Neural progenitor cell (in vitro differentiated cells): ENCODE measurements around the gene LPIN1. TPM values are rescaled to one million over a fixed set of nuclear protein-coding genes. Genes with fewer than 3 reads are reported as not detected.
A peak's percentile ranks its signal among the peaks of the same experiment; 100 is the strongest.

Experiments
- DNase-seq: peaks from one replicate; pipeline ENCODE4 v3.0.0-alpha.2; 2016; ENCODE audit warnings: low spot score
- H2AFZ ChIP-seq: fragments of 200-600 bp; sonication (generic); replicated peaks from 2 replicates; pipeline ENCODE4 v1.6.1; 2016; ENCODE audit warnings: antibody characterized with exemption
- H3F3A ChIP-seq: fragments of 200-600 bp; sonication (generic); 2 replicates; pipeline ENCODE4 v1.6.1; 2016; ENCODE audit warnings: antibody characterized with exemption, low read depth
- H3K27ac ChIP-seq: fragments of 200-600 bp; sonication (generic); 2 replicates; pipeline ENCODE4 v1.5.1; 2016; ENCODE audit warnings: mild to moderate bottlenecking
- H3K27me3 ChIP-seq: fragments of 200-600 bp; sonication (generic); 2 replicates; pipeline ENCODE4 v1.6.1; 2016; ENCODE audit warnings: mild to moderate bottlenecking, moderate library complexity
- H3K36me3 ChIP-seq: fragments of 200-600 bp; sonication (generic); 2 replicates; pipeline ENCODE4 v1.5.1; 2016
- H3K4me1 ChIP-seq: fragments of 200-600 bp; sonication (generic); 2 replicates; pipeline ENCODE4 v1.6.1; 2016; ENCODE audit warnings: mixed run types
- H3K4me2 ChIP-seq: fragments of 200-600 bp; sonication (generic); 2 replicates; pipeline ENCODE4 v1.6.1; 2016
- H3K4me3 ChIP-seq: fragments of 200-600 bp; sonication (generic); 2 replicates; pipeline ENCODE4 v1.5.1; 2016
- H3K79me2 ChIP-seq: fragments of 200-600 bp; sonication (generic); 2 replicates; pipeline ENCODE4 v1.6.1; 2016; ENCODE audit warnings: low read depth
- H3K9ac ChIP-seq: fragments of 200-600 bp; sonication (generic); 2 replicates; pipeline ENCODE4 v1.6.1; 2016
- H3K9me3 ChIP-seq: fragments of 200-600 bp; sonication (generic); 2 replicates; pipeline ENCODE4 v1.5.1; 2016; ENCODE audit warnings: low read depth
- H4K20me1 ChIP-seq: fragments of 200-600 bp; sonication (generic); 2 replicates; pipeline ENCODE4 v1.6.1; 2016; ENCODE audit warnings: low read depth
- H3K27ac Mint-ChIP-seq: 3 replicates; pipeline ENCODE4 v1.8.0; 2021; ENCODE audit warnings: mixed read lengths
- H3K27me3 Mint-ChIP-seq: 2 replicates; pipeline ENCODE4 v1.8.0; 2022; ENCODE audit warnings: low read depth, mild to moderate bottlenecking, inconsistent platforms, moderate library complexity, mixed read lengths; ENCODE audit not compliant: insufficient read depth
- H3K36me3 Mint-ChIP-seq: 3 replicates; pipeline ENCODE4 v1.8.0; 2021; ENCODE audit warnings: mixed read lengths
- H3K4me1 Mint-ChIP-seq: 3 replicates; pipeline ENCODE4 v1.8.0; 2021; ENCODE audit warnings: mixed read lengths
- H3K4me3 Mint-ChIP-seq: 3 replicates; pipeline ENCODE4 v1.8.0; 2021; ENCODE audit warnings: mild to moderate bottlenecking, moderate library complexity, mixed read lengths
- H3K9me3 Mint-ChIP-seq: 3 replicates; pipeline ENCODE4 v1.8.0; 2020; ENCODE audit warnings: mixed read lengths
- EZH2 ChIP-seq: fragments of 200-600 bp; sonication (generic); IDR thresholded peaks from 2 replicates; pipeline ENCODE4 v1.6.1; 2017; ENCODE audit warnings: antibody characterized with exemption, mild to moderate bottlenecking, moderate library complexity
- EZH2phosphoT487 ChIP-seq: fragments of 200-600 bp; sonication (generic); IDR thresholded peaks from 2 replicates; pipeline ENCODE4 v1.6.1; 2017; ENCODE audit warnings: antibody characterized with exemption
- total RNA-seq: library from RNA; depleted of rRNA; stranded (reverse); fragments of >200 nt; gene quantifications from 2 replicates; pipeline ENCODE4 v1.2.3, GENCODE V29; 2015; ENCODE audit warnings: low replicate concordance
- TF ChIP-seq, protein P1 (sequence below): fragments of 200-600 bp; sonication (generic); IDR thresholded peaks from 2 replicates; pipeline ENCODE4 v1.5.1; 2017; ENCODE audit warnings: antibody characterized with exemption, mild to moderate bottlenecking

LPIN1 gene
- total RNA-seq, 1 donor from 2014 or later: 18.0 TPM

DNA sequence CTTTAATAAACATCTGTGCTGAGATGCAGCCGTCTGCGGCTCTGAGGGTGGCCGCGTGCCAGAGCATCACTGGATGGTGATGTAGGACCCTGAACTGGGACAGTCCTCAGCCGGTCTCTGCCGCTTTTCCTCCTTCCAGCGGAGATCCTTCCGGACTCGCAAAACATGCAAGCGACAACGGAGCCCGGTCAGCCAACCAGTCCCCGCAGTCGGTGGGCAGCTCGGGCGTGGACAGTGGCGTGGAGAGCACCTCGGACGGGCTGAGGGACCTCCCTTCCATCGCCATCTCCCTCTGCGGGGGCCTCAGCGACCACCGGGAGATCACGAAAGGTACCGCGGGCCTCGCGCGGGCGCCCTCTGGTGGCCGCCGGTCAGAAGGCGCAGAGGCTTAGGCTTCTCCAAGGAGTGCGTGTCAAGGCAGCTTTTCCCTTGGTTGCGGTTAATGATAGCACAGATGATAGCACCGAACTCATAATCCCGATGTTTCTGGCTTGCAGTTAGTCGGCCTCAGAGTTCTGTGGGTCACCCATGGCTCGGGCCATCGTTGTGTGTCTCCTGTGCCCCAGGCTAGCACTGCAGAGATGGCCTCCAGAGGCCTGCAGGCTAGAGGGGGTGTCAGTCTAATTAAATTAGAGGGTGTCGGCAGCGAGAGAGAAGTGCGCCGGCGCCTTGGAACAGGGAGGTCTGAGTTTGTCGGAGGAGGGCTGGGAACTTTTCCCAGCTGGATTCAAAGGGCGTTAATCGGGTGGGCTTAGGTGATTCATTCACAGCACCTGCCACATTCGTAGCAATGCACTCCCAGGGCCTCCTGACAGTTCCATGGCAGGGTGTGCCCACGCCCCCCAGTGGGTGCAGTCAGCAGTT is 38.5 kb downstream of the LPIN1 start:
- Histone ChIP-seq H3K4me1 (no peaks in the 10 kb centered on the region), H3K9ac (no peak overlapping the region), H3K27ac (no peak overlapping the region)

DNA sequence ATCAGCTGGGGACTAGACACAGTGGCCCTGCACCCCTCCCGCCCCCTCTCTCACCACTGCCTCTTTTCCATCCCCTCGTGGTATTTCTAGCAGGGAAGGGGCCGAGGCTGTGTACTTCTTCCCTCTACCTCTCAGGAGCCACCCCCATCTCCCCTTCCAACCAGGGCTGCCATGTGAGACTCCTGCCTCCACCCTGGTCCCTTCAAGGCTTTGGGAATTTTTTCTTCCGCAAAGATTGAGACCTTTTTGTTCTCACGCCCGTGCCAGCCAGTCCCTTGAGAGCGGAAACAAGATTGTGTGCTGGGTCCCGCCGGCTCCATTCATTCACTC is 39.1 kb downstream of the LPIN1 start:
- DNase-seq: no peak
- H3K4me2 ChIP-seq: no peak overlapping the region
- no peak overlapping the region for H3K4me3 ChIP-seq
- no peaks in the 10 kb centered on the region for H3K9me3 ChIP-seq
- no peaks in the 10 kb centered on the region for H3F3A ChIP-seq
- no peak overlapping the region for H3K27ac ChIP-seq
- no peak overlapping the region for H3K9ac ChIP-seq
- Mint-ChIP-seq H3K27ac (no peak overlapping the region), H3K4me3 (no peak overlapping the region), H3K36me3 (peaks cover 57% of the 10 kb centered on the region), H3K27me3 (no peaks in the 10 kb centered on the region), H3K4me1 (peaks cover 2% of the 10 kb centered on the region), H3K9me3 (peaks cover 3% of the 10 kb centered on the region)
- no peaks in the 10 kb centered on the region for H4K20me1 ChIP-seq
- H3K4me1 ChIP-seq: no peaks in the 10 kb centered on the region
- H3K27me3 ChIP-seq: no peaks in the 10 kb centered on the region
- TF ChIP-seq EZH2: no peak
- TF ChIP-seq EZH2phosphoT487: no peak
- TF ChIP-seq, protein P1, sequence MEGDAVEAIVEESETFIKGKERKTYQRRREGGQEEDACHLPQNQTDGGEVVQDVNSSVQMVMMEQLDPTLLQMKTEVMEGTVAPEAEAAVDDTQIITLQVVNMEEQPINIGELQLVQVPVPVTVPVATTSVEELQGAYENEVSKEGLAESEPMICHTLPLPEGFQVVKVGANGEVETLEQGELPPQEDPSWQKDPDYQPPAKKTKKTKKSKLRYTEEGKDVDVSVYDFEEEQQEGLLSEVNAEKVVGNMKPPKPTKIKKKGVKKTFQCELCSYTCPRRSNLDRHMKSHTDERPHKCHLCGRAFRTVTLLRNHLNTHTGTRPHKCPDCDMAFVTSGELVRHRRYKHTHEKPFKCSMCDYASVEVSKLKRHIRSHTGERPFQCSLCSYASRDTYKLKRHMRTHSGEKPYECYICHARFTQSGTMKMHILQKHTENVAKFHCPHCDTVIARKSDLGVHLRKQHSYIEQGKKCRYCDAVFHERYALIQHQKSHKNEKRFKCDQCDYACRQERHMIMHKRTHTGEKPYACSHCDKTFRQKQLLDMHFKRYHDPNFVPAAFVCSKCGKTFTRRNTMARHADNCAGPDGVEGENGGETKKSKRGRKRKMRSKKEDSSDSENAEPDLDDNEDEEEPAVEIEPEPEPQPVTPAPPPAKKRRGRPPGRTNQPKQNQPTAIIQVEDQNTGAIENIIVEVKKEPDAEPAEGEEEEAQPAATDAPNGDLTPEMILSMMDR: no peak
- no peak overlapping the region for H2AFZ ChIP-seq
- H3K79me2 ChIP-seq: no peaks in the 10 kb centered on the region
- no peaks in the 10 kb centered on the region for H3K36me3 ChIP-seq

More for the DNA sequence above, 38.5 kb downstream of the LPIN1 start:
- Histone ChIP-seq H3K4me3 (peak overlapping the region; percentile 44), H3K27me3 (no peaks in the 10 kb centered on the region), H3K4me2 (peak overlapping the region; percentile 78), H3K9me3 (no peaks in the 10 kb centered on the region), H3K79me2 (no peaks in the 10 kb centered on the region), H3K36me3 (no peaks in the 10 kb centered on the region), H2AFZ (no peak overlapping the region), H3F3A (no peaks in the 10 kb centered on the region), H4K20me1 (no peaks in the 10 kb centered on the region)
- H3K4me1 Mint-ChIP-seq: peaks cover 2% of the 10 kb centered on the region
- TF ChIP-seq EZH2phosphoT487 (no peak), EZH2 (no peak)
- TF ChIP-seq, protein P1: peak; percentile 93
- peaks cover 55% of the 10 kb centered on the region for H3K36me3 Mint-ChIP-seq
- peaks cover 1% of the 10 kb centered on the region for H3K9me3 Mint-ChIP-seq
- DNase-seq: peak; percentile 74
- no peak overlapping the region for H3K27ac Mint-ChIP-seq
- peak overlapping the region; percentile 30 for H3K4me3 Mint-ChIP-seq
- no peaks in the 10 kb centered on the region for H3K27me3 Mint-ChIP-seq

DNA sequence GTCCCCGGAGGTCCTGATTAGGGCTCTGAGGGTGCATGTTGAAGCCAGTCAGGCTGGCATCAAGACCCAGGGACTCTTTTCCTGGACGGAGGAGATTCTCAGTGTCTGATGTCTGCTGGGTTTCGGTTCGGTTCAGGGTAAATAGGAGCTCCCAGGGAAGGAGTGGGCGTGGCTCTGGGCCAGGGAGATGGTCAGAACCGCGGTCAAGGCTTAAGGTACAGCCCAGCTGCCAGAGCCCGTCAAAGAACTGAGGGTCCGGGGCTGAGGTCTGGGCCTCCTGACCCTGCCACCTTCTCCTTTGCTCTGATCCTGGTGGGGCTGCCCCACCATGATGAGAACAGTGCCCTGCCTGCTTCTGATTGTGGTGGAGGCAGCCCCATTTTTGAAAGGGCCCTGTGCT is 39.8 kb downstream of the LPIN1 start:
- H3K27ac Mint-ChIP-seq: no peak overlapping the region
- Histone ChIP-seq H3K27me3 (no peaks in the 10 kb centered on the region), H3K4me3 (no peak overlapping the region), H3K27ac (no peak overlapping the region), H3K4me2 (no peak overlapping the region), H4K20me1 (no peaks in the 10 kb centered on the region), H2AFZ (no peak overlapping the region), H3K9me3 (no peaks in the 10 kb centered on the region), H3K9ac (no peak overlapping the region), H3K79me2 (no peaks in the 10 kb centered on the region), H3F3A (no peaks in the 10 kb centered on the region), H3K4me1 (no peaks in the 10 kb centered on the region), H3K36me3 (peaks cover 6% of the 10 kb centered on the region)
- TF ChIP-seq, protein P1: no peak
- TF ChIP-seq EZH2phosphoT487: no peak
- no peak for TF ChIP-seq EZH2
- peaks cover 2% of the 10 kb centered on the region for H3K4me1 Mint-ChIP-seq
- H3K27me3 Mint-ChIP-seq: no peaks in the 10 kb centered on the region
- no peak for DNase-seq
- peaks cover 3% of the 10 kb centered on the region for H3K9me3 Mint-ChIP-seq
- peaks cover 59% of the 10 kb centered on the region for H3K36me3 Mint-ChIP-seq
- H3K4me3 Mint-ChIP-seq: no peak overlapping the region
